CD14-positive monocyte (primary cell): ENCODE data around the gene SEH1L. TPM values are rescaled to one million over a fixed set of nuclear protein-coding genes. Genes with fewer than 3 reads are reported as not detected.
A peak's percentile ranks its signal among the peaks of the same experiment; 100 is the strongest.

ENCODE experiments used
- DNase-seq, 3 donors: peaks; one replicate each; pipeline ENCODE4 v3.0.0-alpha.2; 2011 to 2022
- H2AFZ ChIP-seq: 2 replicates; pipeline ENCODE4 v1.6.0; 2012; ENCODE audit warnings: mild to moderate bottlenecking, low read depth, low read length, inconsistent platforms; ENCODE audit not compliant: insufficient read depth, poor library complexity, severe bottlenecking
- H3K27ac ChIP-seq, 2 donors: 1 replicate in 1 of 2; 2 replicates in 1 of 2; pipeline ENCODE4 v1.5.1; 2012 to 2013; ENCODE audit warnings: low read length in 2 of 2, control low read depth in 1 of 2, inconsistent platforms in 1 of 2, low read depth in 1 of 2, mild to moderate bottlenecking in 1 of 2
- H3K27me3 ChIP-seq, 2 donors: one replicate each; pipeline versions ENCODE4 v1.6.0 to v1.6.1; 2011 to 2013; ENCODE audit warnings: low read length in 2 of 2; ENCODE audit not compliant: control insufficient read depth in 2 of 2, insufficient read depth in 2 of 2
- H3K36me3 ChIP-seq, 2 donors: replicated peaks in 1 of 2; 1 replicate in 1 of 2; 2 replicates in 1 of 2; pipeline versions ENCODE4 v1.5.1 to v1.6.1; 2012 to 2013; ENCODE audit warnings: low read length in 2 of 2, control low read depth in 1 of 2, inconsistent platforms in 1 of 2, mild to moderate bottlenecking in 1 of 2; ENCODE audit not compliant: insufficient read depth in 2 of 2, control insufficient read depth in 1 of 2
- H3K4me1 ChIP-seq, 2 donors: 1 replicate in 1 of 2; 2 replicates in 1 of 2; pipeline versions ENCODE4 v1.5.1 to v1.6.1; 2012 to 2013; ENCODE audit warnings: low read length in 2 of 2, control low read depth in 1 of 2, inconsistent platforms in 1 of 2, mild to moderate bottlenecking in 1 of 2, moderate library complexity in 1 of 2; ENCODE audit not compliant: insufficient read depth in 2 of 2, control insufficient read depth in 1 of 2
- H3K4me2 ChIP-seq: replicated peaks from 2 replicates; pipeline ENCODE3; 2012; ENCODE audit warnings: low read length, moderate library complexity, mild to moderate bottlenecking; ENCODE audit not compliant: poor library complexity, severe bottlenecking; ENCODE audit errors: extremely low read depth
- H3K4me3 ChIP-seq, 3 experiments: fragments of 200-600 bp in 1 of 3; sonication (generic) in 1 of 3; replicated peaks in 1 of 3; 1 replicate in 2 of 3; 2 replicates in 1 of 3; pipeline ENCODE4 v1.5.1; 2011 to 2013; ENCODE audit warnings: low read length in 3 of 3, mild to moderate bottlenecking in 3 of 3, control low read depth in 2 of 3, low read depth in 2 of 3, inconsistent platforms in 1 of 3, moderate library complexity in 1 of 3
- H3K79me2 ChIP-seq: 2 replicates; pipeline ENCODE4 v1.6.0; 2012; ENCODE audit warnings: mild to moderate bottlenecking, control low read depth, inconsistent platforms, low read length, moderate library complexity; ENCODE audit not compliant: insufficient read depth
- H3K9ac ChIP-seq: 2 replicates; pipeline ENCODE4 v1.6.0; 2017; ENCODE audit warnings: low read length, mild to moderate bottlenecking; ENCODE audit not compliant: insufficient read depth, poor library complexity, severe bottlenecking
- H3K9me3 ChIP-seq, 2 donors: replicated peaks in 1 of 2; 1 replicate in 1 of 2; 2 replicates in 1 of 2; pipeline versions ENCODE4 v1.5.1 to v1.6.1; 2012 to 2013; ENCODE audit warnings: low read length in 2 of 2, control low read depth in 1 of 2; ENCODE audit not compliant: control insufficient read depth in 1 of 2, insufficient read depth in 1 of 2
- H4K20me1 ChIP-seq: 2 replicates; pipeline ENCODE4 v1.6.0; 2012; ENCODE audit warnings: mild to moderate bottlenecking, low read length, control low read depth, moderate library complexity; ENCODE audit not compliant: insufficient read depth
- H3K27ac Mint-ChIP-seq, 7 donors: one replicate each; pipeline ENCODE4 v1.8.0; 2020; ENCODE audit warnings: mild to moderate bottlenecking in 7 of 7, mixed read lengths in 7 of 7, moderate library complexity in 6 of 7, inconsistent platforms in 2 of 7
- H3K27me3 Mint-ChIP-seq, 3 donors: one replicate each; pipeline ENCODE4 v1.8.0; 2021 to 2022; ENCODE audit warnings: low read depth in 3 of 3, mild to moderate bottlenecking in 3 of 3, mixed read lengths in 3 of 3, moderate library complexity in 3 of 3, inconsistent platforms in 1 of 3
- H3K36me3 Mint-ChIP-seq, 2 donors: one replicate each; pipeline ENCODE4 v1.8.0; 2020; ENCODE audit warnings: mixed read lengths in 2 of 2, inconsistent platforms in 1 of 2, mild to moderate bottlenecking in 1 of 2
- H3K4me1 Mint-ChIP-seq: one replicate; pipeline ENCODE4 v1.8.0; 2020; ENCODE audit warnings: mild to moderate bottlenecking, mixed read lengths
- H3K4me3 Mint-ChIP-seq, 2 donors: one replicate each; pipeline ENCODE4 v1.8.0; 2020; ENCODE audit warnings: mild to moderate bottlenecking in 2 of 2, mixed read lengths in 2 of 2, moderate library complexity in 1 of 2
- H3K9me3 Mint-ChIP-seq, 7 donors: one replicate each; pipeline ENCODE4 v1.8.0; 2020 to 2022; ENCODE audit warnings: mixed read lengths in 7 of 7, mild to moderate bottlenecking in 6 of 7, moderate library complexity in 6 of 7, inconsistent platforms in 2 of 7
- CTCF ChIP-seq: fragments of 200-600 bp; IDR thresholded peaks from one replicate; pipeline ENCODE4 v1.8.0; 2022; ENCODE audit warnings: antibody characterized with exemption, mild to moderate bottlenecking
- WGBS: methylation state at CpG from one replicate; pipeline ENCODE4 v1.1.5; 2013; ENCODE audit warnings: missing lambda C conversion rate; ENCODE audit not compliant: insufficient coverage; 5-methylcytosine and 5-hydroxymethylcytosine counted together
- intact Hi-C, 2 donors: fragments of 100-400 bp; cut with micrococcal nuclease; formaldehyde crosslinking; loops; one replicate each; pipeline versions ENCODE4 v1.15.0 to v1.15.1; 2023
- polyA plus RNA-seq, 3 donors: library from polyadenylated mRNA; depleted of rRNA in 1 of 3; unstranded in 2 of 3; stranded (reverse) in 1 of 3; fragments of 300-500 nt in 2 of 3; fragments of >200 nt in 1 of 3; fragmentation: Illumina TruSeq in 2 of 3; gene quantifications; 1 replicate in 2 of 3; 2 replicates in 1 of 3; pipeline ENCODE4 v1.2.3, GENCODE V29; 2012 to 2021

The SEH1L gene
- polyA plus RNA-seq, 3 donors = 7.1 to 26.9 (median 25.9) TPM

GRCh38 chr18:12990641-12990966 is 42.8 kb downstream of the SEH1L start:
- Mint-ChIP-seq H3K27me3 (no peaks in the 10 kb centered on the region), H3K36me3 (peaks cover 4 to 5% of the 10 kb centered on the region in 2 donors), H3K27ac (peak overlapping the region; percentile 91 to 97 (median 96)), H3K9me3 (no peaks in the 10 kb centered on the region), H3K4me3 (peak overlapping the region; percentile 98 to 99), H3K4me1 (peaks cover 26% of the 10 kb centered on the region)
- peak overlapping the region; percentile 95 for H3K4me2 ChIP-seq
- peak overlapping the region; percentile 62 to 98 (median 76) for H3K4me3 ChIP-seq
- peak overlapping the region; percentile 83 for H3K9ac ChIP-seq
- no peaks in the 10 kb centered on the region for H3K9me3 ChIP-seq
- peak overlapping the region; percentile 14 to 91 for H3K27ac ChIP-seq
- H3K27me3 ChIP-seq = no peaks in the 10 kb centered on the region
- TF ChIP-seq CTCF = no peak
- peaks cover 2 to 11% of the 10 kb centered on the region in 2 donors for H3K36me3 ChIP-seq
- peaks cover 21 to 29% of the 10 kb centered on the region in 2 donors for H3K4me1 ChIP-seq
- peak overlapping the region; percentile 95 for H2AFZ ChIP-seq
- peak in 2 of 3 donors; percentile 3 to 11 for DNase-seq
- peaks cover 29% of the 10 kb centered on the region for H4K20me1 ChIP-seq
- WGBS = 1% methylated on average over 9 of the region's 11 CpGs
- peaks cover 43% of the 10 kb centered on the region for H3K79me2 ChIP-seq
- intact Hi-C loops = loop anchor here (2.0 to 10.0 kb wide), 5 partner anchors 42 to 154 kb away; partner anchors contain the start of genes SEH1L (in 2 of the 2) and PTPN2 (in 1 of the 2)

- H3K4me2 ChIP-seq = peak within 1 kb of the TSS; percentile 95
- under 1% methylated on average over 69 of the region's 73 CpGs for WGBS
- peak within 1 kb of the TSS; percentile 93 to 97 (median 96) for H3K27ac Mint-ChIP-seq
- H3K9ac ChIP-seq = peak within 1 kb of the TSS; percentile 83
- H4K20me1 ChIP-seq = peaks cover 35% of the 10 kb centered on the region
- H3K4me1 Mint-ChIP-seq = peaks cover 26% of the 10 kb centered on the region
- peaks cover 49% of the 10 kb centered on the region for H3K79me2 ChIP-seq
- H3K27ac ChIP-seq = peak within 1 kb of the TSS; percentile 76 to 91
- H3K27me3 ChIP-seq = no peaks in the 10 kb centered on the region
- TF ChIP-seq CTCF = no peak
- H3K4me3 ChIP-seq = peak within 1 kb of the TSS; percentile 62 to 98 (median 76)
- H3K36me3 Mint-ChIP-seq = peaks cover 4 to 5% of the 10 kb centered on the region in 2 donors
- intact Hi-C loops = loop anchor here (2.0 to 10.0 kb wide), 5 partner anchors 42 to 154 kb away; partner anchors contain the start of genes SEH1L (in 2 of the 2) and PTPN2 (in 1 of the 2)
- peak; percentile 95 to 97 (median 97) for DNase-seq
- peak within 1 kb of the TSS; percentile 95 for H2AFZ ChIP-seq
- H3K4me1 ChIP-seq = peaks cover 21 to 29% of the 10 kb centered on the region in 2 donors
- no peaks in the 10 kb centered on the region for H3K27me3 Mint-ChIP-seq
- peaks cover under 1 to 8% of the 10 kb centered on the region in 2 donors for H3K36me3 ChIP-seq
- H3K9me3 ChIP-seq = no peaks in the 10 kb centered on the region
- H3K4me3 Mint-ChIP-seq = peak within 1 kb of the TSS; percentile 98 to 99
- no peaks in the 10 kb centered on the region for H3K9me3 Mint-ChIP-seq
These were observed 43.4 kb downstream of the SEH1L start, which contains the start of gene CEP192 for GRCh38 chr18:12990967-12991820. CEP192 (plus strand) TSS chr18:12991362; CDS start chr18:12999425, 8,063 bp downstream.
